ENCODE results near the gene CD200R1L.

GRCh38 chr3:112802338-112802737, 44.3 kb downstream of the CD200R1L start:
- no peak for TF ChIP-seq EP300 (IDR thresholded peaks at IDR 0.05)
- TF ChIP-seq CTCF (IDR thresholded peaks at IDR 0.05): no peak
- TF ChIP-seq POLR2A (IDR thresholded peaks at IDR 0.05): no peak
- no peak for TF ChIP-seq POLR2AphosphoS5 (IDR thresholded peaks at IDR 0.05)

Data from sigmoid colon (tissue), 4 donors.